A549 (cell line): ENCODE data around the gene CACUL1.

Source experiments
- NFE2L2 ChIP-seq: fragments of 150-350 bp; conservative IDR thresholded peaks from 2 replicates; pipeline ENCODE4 v1.6.1; 2014; ENCODE audit warnings: low read length
- NR3C1 ChIP-seq: fragments of >200 bp; sonication (Bioruptor Twin); formaldehyde crosslinking; IDR thresholded peaks from 3 replicates; pipeline ENCODE4 v1.6.1; 2017
- POLR2A ChIP-seq: IDR thresholded peaks from 2 replicates; pipeline ENCODE4 v1.6.1; 2012; ENCODE audit warnings: mild to moderate bottlenecking, low read length
- TF ChIP-seq, protein P1 (sequence below): fragments of >200 bp; sonication (Bioruptor Twin); formaldehyde crosslinking; IDR thresholded peaks from 3 replicates; pipeline ENCODE4 v1.5.1; 2016
- TF ChIP-seq, protein P2 (sequence below): IDR thresholded peaks from 2 replicates; pipeline ENCODE4 v1.6.1; 2012; ENCODE audit warnings: low read depth, borderline replicate concordance

DNA sequence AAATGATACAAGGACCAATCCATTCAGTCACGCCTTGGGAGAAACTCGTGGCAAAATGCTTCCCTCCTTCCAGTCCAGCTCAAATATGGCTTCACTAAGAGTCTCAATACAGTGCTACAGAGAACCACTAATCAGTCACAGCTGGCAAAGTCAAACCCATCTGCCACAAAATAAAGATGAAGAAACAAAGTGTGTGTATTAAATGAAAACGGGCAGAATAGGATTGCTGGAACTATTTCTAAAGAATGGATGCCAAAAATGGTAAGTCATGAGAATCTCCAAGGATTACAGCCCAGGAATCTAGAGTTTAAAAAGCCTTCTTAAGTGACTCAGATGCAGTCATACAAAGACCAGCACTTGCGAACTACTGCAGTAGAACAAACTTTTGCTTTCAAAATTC lies 61.9 kb downstream of the CACUL1 start:
- no peak for TF ChIP-seq NR3C1
- TF ChIP-seq POLR2A, result no peak
- TF ChIP-seq, protein P1, sequence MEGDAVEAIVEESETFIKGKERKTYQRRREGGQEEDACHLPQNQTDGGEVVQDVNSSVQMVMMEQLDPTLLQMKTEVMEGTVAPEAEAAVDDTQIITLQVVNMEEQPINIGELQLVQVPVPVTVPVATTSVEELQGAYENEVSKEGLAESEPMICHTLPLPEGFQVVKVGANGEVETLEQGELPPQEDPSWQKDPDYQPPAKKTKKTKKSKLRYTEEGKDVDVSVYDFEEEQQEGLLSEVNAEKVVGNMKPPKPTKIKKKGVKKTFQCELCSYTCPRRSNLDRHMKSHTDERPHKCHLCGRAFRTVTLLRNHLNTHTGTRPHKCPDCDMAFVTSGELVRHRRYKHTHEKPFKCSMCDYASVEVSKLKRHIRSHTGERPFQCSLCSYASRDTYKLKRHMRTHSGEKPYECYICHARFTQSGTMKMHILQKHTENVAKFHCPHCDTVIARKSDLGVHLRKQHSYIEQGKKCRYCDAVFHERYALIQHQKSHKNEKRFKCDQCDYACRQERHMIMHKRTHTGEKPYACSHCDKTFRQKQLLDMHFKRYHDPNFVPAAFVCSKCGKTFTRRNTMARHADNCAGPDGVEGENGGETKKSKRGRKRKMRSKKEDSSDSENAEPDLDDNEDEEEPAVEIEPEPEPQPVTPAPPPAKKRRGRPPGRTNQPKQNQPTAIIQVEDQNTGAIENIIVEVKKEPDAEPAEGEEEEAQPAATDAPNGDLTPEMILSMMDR, result no peak
- no peak for TF ChIP-seq NFE2L2
- TF ChIP-seq, protein P2, sequence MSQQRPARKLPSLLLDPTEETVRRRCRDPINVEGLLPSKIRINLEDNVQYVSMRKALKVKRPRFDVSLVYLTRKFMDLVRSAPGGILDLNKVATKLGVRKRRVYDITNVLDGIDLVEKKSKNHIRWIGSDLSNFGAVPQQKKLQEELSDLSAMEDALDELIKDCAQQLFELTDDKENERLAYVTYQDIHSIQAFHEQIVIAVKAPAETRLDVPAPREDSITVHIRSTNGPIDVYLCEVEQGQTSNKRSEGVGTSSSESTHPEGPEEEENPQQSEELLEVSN, result no peak
